Mesenchymal stem cell (in vitro differentiated cells and primary cell): ENCODE data around the gene ALDOA.
"Not testable (repeated sequence)": the region's sequence is repeated elsewhere in the genome, so short reads cannot be mapped to it uniquely, and the experiment has no call there.

Source experiments
- DNase-seq: peaks from one replicate; pipeline ENCODE4 v3.0.0-alpha.2; 2013
- H2AFZ ChIP-seq: one replicate; pipeline ENCODE4 v1.6.1; 2013; ENCODE audit warnings: low read depth, mild to moderate bottlenecking, control low read depth, inconsistent platforms, low read length, moderate library complexity
- H2AK5ac ChIP-seq: 2 replicates; pipeline ENCODE4 v1.6.1; 2013; ENCODE audit warnings: low read length, moderate library complexity, mild to moderate bottlenecking, inconsistent platforms; ENCODE audit not compliant: severe bottlenecking
- H2BK120ac ChIP-seq: one replicate; pipeline ENCODE4 v1.6.1; 2013; ENCODE audit warnings: low read depth, mild to moderate bottlenecking, inconsistent platforms, low read length, moderate library complexity
- H2BK12ac ChIP-seq, 2 experiments: one replicate each; pipeline ENCODE4 v1.6.1; 2013; ENCODE audit warnings: inconsistent platforms in 2 of 2, low read length in 2 of 2, mild to moderate bottlenecking in 2 of 2, moderate library complexity in 2 of 2, control low read depth in 1 of 2
- H2BK15ac ChIP-seq: one replicate; pipeline ENCODE4 v1.6.1; 2013; ENCODE audit warnings: mild to moderate bottlenecking, low read depth, inconsistent platforms; ENCODE audit not compliant: poor library complexity, severe bottlenecking
- H2BK5ac ChIP-seq: 2 replicates; pipeline ENCODE4 v1.6.1; 2013; ENCODE audit warnings: low read depth, mild to moderate bottlenecking, low read length, control low read depth, inconsistent platforms; ENCODE audit not compliant: poor library complexity, severe bottlenecking
- H3K14ac ChIP-seq, 2 experiments: one replicate each; pipeline ENCODE4 v1.6.1; 2013; ENCODE audit warnings: inconsistent platforms in 2 of 2, low read length in 2 of 2, control low read depth in 1 of 2, mild to moderate bottlenecking in 1 of 2, moderate library complexity in 1 of 2
- H3K18ac ChIP-seq, 2 experiments: one replicate each; pipeline ENCODE4 v1.6.1; 2013; ENCODE audit warnings: inconsistent platforms in 2 of 2, low read length in 2 of 2, control low read depth in 1 of 2, low read depth in 1 of 2, mild to moderate bottlenecking in 1 of 2
- H3K23ac ChIP-seq, 2 experiments: one replicate each; pipeline ENCODE4 v1.6.1; 2013; ENCODE audit warnings: inconsistent platforms in 2 of 2, low read length in 2 of 2, mild to moderate bottlenecking in 2 of 2, moderate library complexity in 2 of 2, control low read depth in 1 of 2
- H3K27ac ChIP-seq: 2 replicates; pipeline ENCODE4 v1.5.1; 2013; ENCODE audit warnings: mild to moderate bottlenecking, moderate library complexity, low read length, control low read depth, inconsistent platforms; ENCODE audit not compliant: poor library complexity, severe bottlenecking
- H3K27me3 ChIP-seq, 2 experiments: 2 replicates each; pipeline versions ENCODE4 v1.6.1 to v1.7.0; 2013; ENCODE audit warnings: low read length in 2 of 2, mild to moderate bottlenecking in 2 of 2, moderate library complexity in 2 of 2, control low read depth in 1 of 2, inconsistent platforms in 1 of 2; ENCODE audit not compliant: control insufficient read depth in 1 of 2, insufficient read depth in 1 of 2
- H3K36me3 ChIP-seq, 2 experiments: 2 replicates each; pipeline versions ENCODE4 v1.6.1 to v1.7.0; 2013; ENCODE audit warnings: low read length in 2 of 2, control low read depth in 1 of 2, inconsistent platforms in 1 of 2, low read depth in 1 of 2, mild to moderate bottlenecking in 1 of 2; ENCODE audit not compliant: insufficient read depth in 2 of 2, control insufficient read depth in 1 of 2
- H3K4ac ChIP-seq, 2 experiments: one replicate each; pipeline ENCODE4 v1.6.1; 2013; ENCODE audit warnings: inconsistent platforms in 2 of 2, low read length in 2 of 2, mild to moderate bottlenecking in 2 of 2, moderate library complexity in 2 of 2, control low read depth in 1 of 2, low read depth in 1 of 2
- H3K4me1 ChIP-seq: 2 replicates; pipeline ENCODE4 v1.6.1; 2013; ENCODE audit warnings: low read depth, low read length, control low read depth; ENCODE audit not compliant: control insufficient read depth, insufficient read depth
- H3K4me2 ChIP-seq: 2 replicates; pipeline ENCODE4 v1.6.1; 2013; ENCODE audit warnings: low read length, mild to moderate bottlenecking, inconsistent platforms; ENCODE audit not compliant: poor library complexity, severe bottlenecking
- H3K4me3 ChIP-seq, 2 experiments: 2 replicates each; pipeline versions ENCODE4 v1.5.1 to v1.7.0; 2013; ENCODE audit warnings: low read length in 2 of 2, mild to moderate bottlenecking in 2 of 2, control low read depth in 1 of 2, low read depth in 1 of 2; ENCODE audit not compliant: insufficient read depth in 1 of 2
- H3K79me1 ChIP-seq: replicated peaks from 2 replicates; pipeline ENCODE4 v1.6.1; 2013; ENCODE audit warnings: mild to moderate bottlenecking, control low read depth, low read length, inconsistent platforms; ENCODE audit not compliant: poor library complexity, severe bottlenecking
- H3K9ac ChIP-seq: 2 replicates; pipeline ENCODE4 v1.7.0; 2013; ENCODE audit warnings: mild to moderate bottlenecking, low read length, moderate library complexity
- H3K9me3 ChIP-seq: 2 replicates; pipeline ENCODE4 v1.7.0; 2013; ENCODE audit warnings: mild to moderate bottlenecking, low read length; ENCODE audit not compliant: control insufficient read depth
- H4K8ac ChIP-seq: one replicate; pipeline ENCODE4 v1.6.1; 2013; ENCODE audit warnings: inconsistent platforms, mild to moderate bottlenecking, low read length, moderate library complexity
- H4K91ac ChIP-seq: one replicate; pipeline ENCODE4 v1.6.1; 2013; ENCODE audit warnings: mild to moderate bottlenecking, low read length, inconsistent platforms
- WGBS: methylation state at CpG from one replicate; pipeline ENCODE4 v1.1.7; 2013; ENCODE audit warnings: mixed read lengths; 5-methylcytosine and 5-hydroxymethylcytosine counted together

Gene ALDOA

GRCh38 chr16:30032083-30032819, 33.3 kb upstream of the ALDOA start:
- H3K79me1 ChIP-seq, result no peaks in the 10 kb centered on the region
- no peak overlapping the region for H3K23ac ChIP-seq
- no peak overlapping the region for H2BK12ac ChIP-seq
- H3K4ac ChIP-seq, result no peak overlapping the region
- no peak overlapping the region for H3K18ac ChIP-seq
- no peak overlapping the region for H3K27ac ChIP-seq
- H2BK120ac ChIP-seq, result no peak overlapping the region
- H3K4me1 ChIP-seq, result peaks cover 10% of the 10 kb centered on the region
- no peak overlapping the region for H3K4me2 ChIP-seq
- H2BK15ac ChIP-seq, result no peak overlapping the region
- H3K9me3 ChIP-seq, result no peaks in the 10 kb centered on the region
- H2BK5ac ChIP-seq, result no peak overlapping the region
- H3K4me3 ChIP-seq, result no peak overlapping the region
- H3K9ac ChIP-seq, result no peak overlapping the region
- peak; percentile 66 for DNase-seq
- H3K27me3 ChIP-seq, result peaks cover 69 to 73% of the 10 kb centered on the region in 2 experiments
- H4K91ac ChIP-seq, result no peak overlapping the region
- H4K8ac ChIP-seq, result no peak overlapping the region
- WGBS, result 7% methylated on average over 10 of the region's 12 CpGs
- no peaks in the 10 kb centered on the region for H3K36me3 ChIP-seq
- H3K14ac ChIP-seq, result no peak overlapping the region
- no peak overlapping the region for H2AK5ac ChIP-seq
- H2AFZ ChIP-seq, result no peak overlapping the region

- no peak overlapping the region for H3K4me3 ChIP-seq
- H3K36me3 ChIP-seq, result no peaks in the 10 kb centered on the region
- H3K27ac ChIP-seq, result no peak overlapping the region
- no peak overlapping the region for H4K8ac ChIP-seq
- H2BK5ac ChIP-seq, result no peak overlapping the region
- no peak overlapping the region for H3K18ac ChIP-seq
- 81% methylated on average over 6 of the region's 7 CpGs for whole genome bisulfite sequencing
- no peaks in the 10 kb centered on the region for H3K9me3 ChIP-seq
- H3K79me1 ChIP-seq, result no peaks in the 10 kb centered on the region
- no peak overlapping the region for H2BK120ac ChIP-seq
- no peak overlapping the region for H3K4ac ChIP-seq
- H3K23ac ChIP-seq, result no peak overlapping the region
- H4K91ac ChIP-seq, result no peak overlapping the region
- no peak overlapping the region for H2BK15ac ChIP-seq
- no peak overlapping the region for H3K4me2 ChIP-seq
- H2AK5ac ChIP-seq, result no peak overlapping the region
- H2AFZ ChIP-seq, result no peak overlapping the region
- peaks cover 10% of the 10 kb centered on the region for H3K4me1 ChIP-seq
- H3K9ac ChIP-seq, result no peak overlapping the region
- no peak overlapping the region for H2BK12ac ChIP-seq
- H3K27me3 ChIP-seq, result peaks cover 59 to 63% of the 10 kb centered on the region in 2 experiments
- DNase-seq, result no peak
- H3K14ac ChIP-seq, result no peak overlapping the region
Measured at GRCh38 chr16:30033270-30033669, 32.3 kb upstream of the ALDOA start.

DNA sequence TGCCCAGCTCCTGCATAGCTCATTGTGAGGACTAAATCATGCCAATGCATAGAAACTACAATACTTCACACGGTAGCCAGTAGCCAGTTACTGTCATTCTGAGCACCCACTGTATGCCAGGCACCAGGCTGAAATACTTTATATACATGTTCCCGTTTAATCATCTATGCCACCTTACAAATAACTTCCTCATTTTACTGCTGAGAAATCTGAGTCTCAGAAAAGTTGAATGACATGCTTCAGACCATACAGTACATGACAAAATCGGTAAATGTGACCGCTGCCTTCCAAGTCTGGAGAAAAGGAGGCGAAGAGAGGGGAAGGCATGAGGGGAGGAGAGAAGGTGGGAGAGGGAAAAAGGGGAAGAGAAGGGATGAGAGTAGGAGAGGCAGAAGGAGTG, 25.3 kb upstream of the ALDOA start:
- H3K9me3 ChIP-seq, result no peaks in the 10 kb centered on the region
- no peak overlapping the region for H2BK15ac ChIP-seq
- H2BK5ac ChIP-seq, result no peak overlapping the region
- H3K36me3 ChIP-seq, result no peaks in the 10 kb centered on the region
- no peak overlapping the region for H3K4me3 ChIP-seq
- WGBS, result 87% methylated on average over 5 of the region's 5 CpGs
- H3K4me1 ChIP-seq, result no peaks in the 10 kb centered on the region
- H2BK120ac ChIP-seq, result no peak overlapping the region
- no peak overlapping the region for H3K18ac ChIP-seq
- no peak overlapping the region for H3K4me2 ChIP-seq
- no peak overlapping the region for H3K4ac ChIP-seq
- H4K91ac ChIP-seq, result no peak overlapping the region
- no peak overlapping the region for H4K8ac ChIP-seq
- peaks cover 9 to 15% of the 10 kb centered on the region in 2 experiments for H3K27me3 ChIP-seq
- H3K79me1 ChIP-seq, result no peaks in the 10 kb centered on the region
- H2BK12ac ChIP-seq, result no peak overlapping the region
- no peak overlapping the region for H3K23ac ChIP-seq
- no peak overlapping the region for H3K14ac ChIP-seq
- H3K9ac ChIP-seq, result no peak overlapping the region
- no peak for DNase-seq
- no peak overlapping the region for H3K27ac ChIP-seq
- H2AK5ac ChIP-seq, result no peak overlapping the region
- no peak overlapping the region for H2AFZ ChIP-seq

DNA sequence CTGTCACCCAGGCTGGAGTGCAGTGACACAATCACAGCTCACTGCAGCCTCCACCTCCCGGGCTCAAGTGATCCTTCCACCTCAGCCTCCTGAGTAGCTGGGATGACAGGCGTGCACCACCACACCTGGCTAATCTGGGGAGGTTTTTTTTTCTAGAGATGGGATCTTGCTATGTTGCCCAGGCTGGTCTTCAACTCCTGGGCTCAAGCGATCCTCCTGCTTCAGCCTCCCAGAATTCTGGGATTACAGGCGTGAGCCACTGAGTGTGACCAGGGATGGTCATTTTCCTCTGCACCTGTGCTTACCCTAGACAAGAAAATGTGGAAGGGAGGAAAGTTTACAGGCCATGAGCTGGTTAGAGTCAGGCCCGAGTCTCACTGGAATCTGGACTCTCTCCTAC, 24.9 kb upstream of the ALDOA start:
- H4K8ac ChIP-seq, H2BK12ac ChIP-seq, H3K14ac ChIP-seq, H2BK15ac ChIP-seq, H3K79me1 ChIP-seq, DNase-seq, H3K9me3 ChIP-seq, H3K36me3 ChIP-seq, H3K4me3 ChIP-seq, H3K4me2 ChIP-seq, H3K18ac ChIP-seq, H4K91ac ChIP-seq, H3K4me1 ChIP-seq, H3K9ac ChIP-seq, H2AK5ac ChIP-seq, H2BK5ac ChIP-seq, H3K27ac ChIP-seq, H2AFZ ChIP-seq, H3K4ac ChIP-seq, H2BK120ac ChIP-seq, H3K23ac ChIP-seq: not testable (repeated sequence)
- H3K27me3 ChIP-seq, result peaks cover 9 to 13% of the 10 kb centered on the region in 2 experiments
- 88% methylated on average over 5 of the region's 5 CpGs for WGBS
